ENCODE data around the gene MXD1. TPM values are rescaled to one million over a fixed set of nuclear protein-coding genes. Genes with fewer than 3 reads are reported as not detected.

Gene MXD1
- total RNA-seq, 1 experiment from 2014 or later = 3.7 TPM

GRCh38 chr2:69945941-69946340, 31.0 kb downstream of the MXD1 start:
- no peak overlapping the region for H2BK15ac ChIP-seq (ENCODE audit: low read depth, low read length)
- H2BK12ac ChIP-seq (ENCODE audit: insufficient read length, low read depth, low read length) = no peak overlapping the region
- H2AK5ac ChIP-seq (ENCODE audit: insufficient read length, low read length) = no peak overlapping the region
- H2BK120ac ChIP-seq (ENCODE audit: low read depth, low read length, poor library complexity, severe bottlenecking) = no peak overlapping the region
- H4K8ac ChIP-seq (replicated peaks; ENCODE audit: insufficient read length, low read depth, low read length) = no peak overlapping the region
- H3K56ac ChIP-seq (ENCODE audit: insufficient read length, low read depth, low read length) = no peak overlapping the region
- no peak overlapping the region for H3K18ac ChIP-seq (ENCODE audit: insufficient read length, low read depth, low read length)
- peaks cover 1% of the 10 kb centered on the region; the same call in 1 of the 2 replicates for H3K27me3 Mint-ChIP-seq (ENCODE audit: low read depth)
- no peak for TF ChIP-seq CTCF (conservative IDR thresholded peaks at IDR 0.05)
- no peaks in the 10 kb centered on the region for H3K27me3 ChIP-seq (ENCODE audit: insufficient read depth, low read length)
- no peak overlapping the region for H2BK5ac ChIP-seq (ENCODE audit: insufficient read length, low read length)
- H3K9ac ChIP-seq (ENCODE audit: extremely low read depth, insufficient read length, low read length) = no peak overlapping the region
- WGBS (ENCODE audit: extremely low coverage, insufficient read length, low lambda C conversion rate) = no CpG with 5 or more reads among the region's 8 CpGs
- H3K4ac ChIP-seq (ENCODE audit: low read depth, low read length) = no peak overlapping the region
- no peaks in the 10 kb centered on the region for H3K4me1 ChIP-seq (ENCODE audit: insufficient read depth, low read length)
- H3K14ac ChIP-seq (ENCODE audit: insufficient read depth, low read length) = no peak overlapping the region; the same call in 1 of the 2 replicates
- no peaks in the 10 kb centered on the region for H3K23me2 ChIP-seq (ENCODE audit: insufficient read length, low read depth, low read length, poor library complexity, severe bottlenecking)
- no peaks in the 10 kb centered on the region for H3K79me2 ChIP-seq (ENCODE audit: insufficient read depth, low read length)
- peaks cover 7 to 8% of the 10 kb centered on the region in 2 experiments for H3K4me1 Mint-ChIP-seq
- H3K9me3 ChIP-seq (ENCODE audit: control insufficient read depth, low read depth, low read length) = no peaks in the 10 kb centered on the region
- no peak overlapping the region for H4K91ac ChIP-seq (ENCODE audit: insufficient read length, low read depth, low read length)
- no peak overlapping the region for H4K5ac ChIP-seq (ENCODE audit: insufficient read length, low read depth, low read length)
- H3K27ac Mint-ChIP-seq = peak overlapping the region in 1 of 3 experiments; percentile 54; a peak in 1 of 7 replicates
- no peak overlapping the region for H3K27ac ChIP-seq (ENCODE audit: insufficient read length, low read depth, low read length)
- H3K9me3 Mint-ChIP-seq = no peaks in the 10 kb centered on the region
- no peak overlapping the region for H2AFZ ChIP-seq (ENCODE audit: low read length)
- H2BK20ac ChIP-seq (ENCODE audit: low read depth, low read length, poor library complexity, severe bottlenecking) = no peak overlapping the region
- no peaks in the 10 kb centered on the region for H3K36me3 Mint-ChIP-seq (ENCODE audit: insufficient read depth in 1 of 3, low read depth in 3 of 3)
- H3T11ph ChIP-seq (ENCODE audit: low read length) = no peak overlapping the region
- H3K4me3 Mint-ChIP-seq = no peak overlapping the region
- H4K20me1 ChIP-seq (ENCODE audit: control insufficient read depth, insufficient read depth, insufficient read length) = no peaks in the 10 kb centered on the region
- H3K79me1 ChIP-seq (ENCODE audit: insufficient read depth, low read depth, low read length, poor library complexity, severe bottlenecking) = no peaks in the 10 kb centered on the region
- H3K4me2 ChIP-seq (ENCODE audit: insufficient read depth, insufficient read length, low read length) = no peak overlapping the region
- DNase-seq = no peak
- no peak overlapping the region for H3K23ac ChIP-seq (ENCODE audit: insufficient read length, low read depth, low read length)

Measured in H9 (cell line).